Brain microvascular endothelial cell (primary cell): ENCODE measurements around the gene SPESP1.

Experiments
- DNase-seq: peaks from one replicate; pipeline ENCODE4 v3.0.0-alpha.2; 2020
- H3K27ac ChIP-seq: fragments of 250-450 bp; sonication (Bioruptor Pico); 2 replicates; pipeline ENCODE4 v1.5.1; 2020; ENCODE audit warnings: mild to moderate bottlenecking, moderate library complexity
- H3K27me3 ChIP-seq: fragments of 250-450 bp; sonication (Bioruptor Pico); replicated peaks from 2 replicates; pipeline ENCODE4 v1.5.1; 2020; ENCODE audit warnings: mild to moderate bottlenecking
- H3K36me3 ChIP-seq: fragments of 250-450 bp; sonication (Bioruptor Pico); replicated peaks from 2 replicates; pipeline ENCODE4 v1.5.1; 2020; ENCODE audit warnings: mild to moderate bottlenecking
- H3K4me3 ChIP-seq: 2 replicates; pipeline ENCODE4 v1.5.1; 2011; ENCODE audit warnings: low read depth, mild to moderate bottlenecking, control low read depth, low read length, moderate library complexity
- CTCF ChIP-seq: IDR thresholded peaks from 2 replicates; pipeline ENCODE4 v1.5.1; 2011; ENCODE audit warnings: low read depth, mild to moderate bottlenecking, moderate library complexity, low read length, control low read depth, inconsistent platforms; ENCODE audit errors: missing control alignments
- in situ Hi-C: cut with HindIII; loops from 2 replicates; pipeline ENCODE4 v1.10.0; 2017; ENCODE audit warnings: low sequenced_read_pairs, low pct_ligation_motif_present

The SPESP1 gene

GRCh38 chr15:68985361-68985891, 55.1 kb downstream of the SPESP1 start:
- no peak for DNase-seq
- no peaks in the 10 kb centered on the region for H3K36me3 ChIP-seq
- in situ Hi-C loops = no loop called here
- H3K27ac ChIP-seq = no peak overlapping the region
- no peak for TF ChIP-seq CTCF
- no peaks in the 10 kb centered on the region for H3K27me3 ChIP-seq
- no peak overlapping the region for H3K4me3 ChIP-seq

GRCh38 chr15:68986322-68986721, 56.0 kb downstream of the SPESP1 start:
- TF ChIP-seq CTCF = no peak
- Histone ChIP-seq H3K4me3 (no peak overlapping the region), H3K36me3 (no peaks in the 10 kb centered on the region), H3K27ac (no peak overlapping the region), H3K27me3 (no peaks in the 10 kb centered on the region)
- in situ Hi-C loops = no loop called here
- DNase-seq = no peak

GRCh38 chr15:68987120-68987519, 56.8 kb downstream of the SPESP1 start:
- Histone ChIP-seq H3K36me3 (no peaks in the 10 kb centered on the region), H3K4me3 (no peak overlapping the region), H3K27ac (no peak overlapping the region), H3K27me3 (no peaks in the 10 kb centered on the region)
- no peak for DNase-seq
- TF ChIP-seq CTCF = no peak
- in situ Hi-C loops = no loop called here

- in situ Hi-C loops = no loop called here
- no peak for TF ChIP-seq CTCF
- Histone ChIP-seq H3K27me3 (no peaks in the 10 kb centered on the region), H3K27ac (no peak overlapping the region), H3K36me3 (no peaks in the 10 kb centered on the region), H3K4me3 (no peak overlapping the region)
- no peak for DNase-seq
Measured at GRCh38 chr15:68987676-68988075, 57.4 kb downstream of the SPESP1 start.

GRCh38 chr15:68989541-68990230, 59.4 kb downstream of the SPESP1 start:
- no peak overlapping the region for H3K27ac ChIP-seq
- no peaks in the 10 kb centered on the region for H3K36me3 ChIP-seq
- H3K27me3 ChIP-seq = no peaks in the 10 kb centered on the region
- in situ Hi-C loops = no loop called here
- DNase-seq = no peak
- no peak overlapping the region for H3K4me3 ChIP-seq
- TF ChIP-seq CTCF = no peak
